ENCODE measurements around the gene ANXA1.

ANXA1 gene

DNA sequence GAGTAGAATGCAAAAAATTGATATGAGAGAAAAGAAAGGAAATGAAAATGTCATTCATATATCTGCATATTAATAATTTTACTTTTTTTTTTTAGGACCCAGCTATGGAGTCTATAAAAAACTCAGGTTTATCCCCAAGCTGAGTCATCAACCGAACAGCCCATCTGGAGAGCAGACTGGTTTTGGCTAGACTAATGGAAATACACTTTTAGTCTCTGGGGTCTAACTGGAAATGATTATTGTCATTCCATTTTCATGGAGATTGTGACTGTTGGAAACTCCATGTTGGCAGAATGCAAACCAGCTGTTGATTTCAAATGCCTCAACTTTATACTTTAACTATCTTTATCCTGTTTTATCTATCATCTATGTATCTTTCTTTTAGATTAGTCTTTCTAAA lies 28.7 kb downstream of the ANXA1 start (continued):
- TF ChIP-seq TOX (CRISPR knock-in tag; IDR thresholded peaks at IDR 0.05; ENCODE audit: borderline replicate concordance) (no peak), CSDC2 (CRISPR knock-in tag; IDR thresholded peaks at IDR 0.05) (no peak), ZNF8 (CRISPR knock-in tag; IDR thresholded peaks at IDR 0.05) (no peak), OSR1 (CRISPR knock-in tag; IDR thresholded peaks at IDR 0.05) (no peak), ZFP30 (CRISPR knock-in tag; IDR thresholded peaks at IDR 0.05) (no peak), ZNF70 (CRISPR knock-in tag; IDR thresholded peaks at IDR 0.05) (no peak), ISL1 (CRISPR knock-in tag; IDR thresholded peaks at IDR 0.05) (no peak), ZC3H10 (CRISPR knock-in tag; IDR thresholded peaks at IDR 0.05) (no peak)

DNA sequence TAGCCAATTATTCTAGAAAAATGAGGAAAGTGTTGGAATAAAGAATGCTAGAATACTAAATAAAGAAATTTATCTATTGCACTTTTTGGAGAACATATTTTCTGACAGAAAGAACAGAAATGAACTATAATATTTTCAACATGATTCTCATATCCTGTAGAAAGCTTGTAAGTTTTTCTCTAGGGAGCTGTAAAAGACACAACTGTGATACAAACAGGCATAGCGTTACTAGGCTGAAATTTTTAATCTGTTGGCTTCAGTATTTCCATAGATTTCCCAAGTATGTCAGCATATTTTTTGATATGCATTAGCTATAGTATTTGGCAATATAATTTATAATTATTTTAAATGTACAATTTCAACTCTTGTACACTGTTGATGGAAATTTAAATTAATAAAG lies 31.3 kb downstream of the ANXA1 start:
- ATAC-seq = no peak
- TF ChIP-seq ZNF70 (CRISPR knock-in tag; IDR thresholded peaks at IDR 0.05) = no peak
- TF ChIP-seq ISL1 (CRISPR knock-in tag; IDR thresholded peaks at IDR 0.05) = no peak
- TF ChIP-seq, protein P1, sequence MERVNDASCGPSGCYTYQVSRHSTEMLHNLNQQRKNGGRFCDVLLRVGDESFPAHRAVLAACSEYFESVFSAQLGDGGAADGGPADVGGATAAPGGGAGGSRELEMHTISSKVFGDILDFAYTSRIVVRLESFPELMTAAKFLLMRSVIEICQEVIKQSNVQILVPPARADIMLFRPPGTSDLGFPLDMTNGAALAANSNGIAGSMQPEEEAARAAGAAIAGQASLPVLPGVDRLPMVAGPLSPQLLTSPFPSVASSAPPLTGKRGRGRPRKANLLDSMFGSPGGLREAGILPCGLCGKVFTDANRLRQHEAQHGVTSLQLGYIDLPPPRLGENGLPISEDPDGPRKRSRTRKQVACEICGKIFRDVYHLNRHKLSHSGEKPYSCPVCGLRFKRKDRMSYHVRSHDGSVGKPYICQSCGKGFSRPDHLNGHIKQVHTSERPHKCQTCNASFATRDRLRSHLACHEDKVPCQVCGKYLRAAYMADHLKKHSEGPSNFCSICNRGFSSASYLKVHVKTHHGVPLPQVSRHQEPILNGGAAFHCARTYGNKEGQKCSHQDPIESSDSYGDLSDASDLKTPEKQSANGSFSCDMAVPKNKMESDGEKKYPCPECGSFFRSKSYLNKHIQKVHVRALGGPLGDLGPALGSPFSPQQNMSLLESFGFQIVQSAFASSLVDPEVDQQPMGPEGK (CRISPR knock-in tag; IDR thresholded peaks at IDR 0.05; ENCODE audit: borderline replicate concordance) = no peak
- TF ChIP-seq GLIS3 (CRISPR knock-in tag; IDR thresholded peaks at IDR 0.05) = no peak
- TF ChIP-seq RARB (CRISPR knock-in tag; IDR thresholded peaks at IDR 0.05) = no peak
- TF ChIP-seq, protein P2, sequence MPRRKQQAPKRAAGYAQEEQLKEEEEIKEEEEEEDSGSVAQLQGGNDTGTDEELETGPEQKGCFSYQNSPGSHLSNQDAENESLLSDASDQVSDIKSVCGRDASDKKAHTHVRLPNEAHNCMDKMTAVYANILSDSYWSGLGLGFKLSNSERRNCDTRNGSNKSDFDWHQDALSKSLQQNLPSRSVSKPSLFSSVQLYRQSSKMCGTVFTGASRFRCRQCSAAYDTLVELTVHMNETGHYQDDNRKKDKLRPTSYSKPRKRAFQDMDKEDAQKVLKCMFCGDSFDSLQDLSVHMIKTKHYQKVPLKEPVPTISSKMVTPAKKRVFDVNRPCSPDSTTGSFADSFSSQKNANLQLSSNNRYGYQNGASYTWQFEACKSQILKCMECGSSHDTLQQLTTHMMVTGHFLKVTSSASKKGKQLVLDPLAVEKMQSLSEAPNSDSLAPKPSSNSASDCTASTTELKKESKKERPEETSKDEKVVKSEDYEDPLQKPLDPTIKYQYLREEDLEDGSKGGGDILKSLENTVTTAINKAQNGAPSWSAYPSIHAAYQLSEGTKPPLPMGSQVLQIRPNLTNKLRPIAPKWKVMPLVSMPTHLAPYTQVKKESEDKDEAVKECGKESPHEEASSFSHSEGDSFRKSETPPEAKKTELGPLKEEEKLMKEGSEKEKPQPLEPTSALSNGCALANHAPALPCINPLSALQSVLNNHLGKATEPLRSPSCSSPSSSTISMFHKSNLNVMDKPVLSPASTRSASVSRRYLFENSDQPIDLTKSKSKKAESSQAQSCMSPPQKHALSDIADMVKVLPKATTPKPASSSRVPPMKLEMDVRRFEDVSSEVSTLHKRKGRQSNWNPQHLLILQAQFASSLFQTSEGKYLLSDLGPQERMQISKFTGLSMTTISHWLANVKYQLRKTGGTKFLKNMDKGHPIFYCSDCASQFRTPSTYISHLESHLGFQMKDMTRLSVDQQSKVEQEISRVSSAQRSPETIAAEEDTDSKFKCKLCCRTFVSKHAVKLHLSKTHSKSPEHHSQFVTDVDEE (CRISPR knock-in tag; IDR thresholded peaks at IDR 0.05) = no peak
- no peak for TF ChIP-seq SNAI2 (CRISPR knock-in tag; IDR thresholded peaks at IDR 0.05)
- no peak for TF ChIP-seq TCF4 (CRISPR knock-in tag; IDR thresholded peaks at IDR 0.05; ENCODE audit: borderline replicate concordance)
- no peak for TF ChIP-seq ZFP3 (CRISPR knock-in tag; IDR thresholded peaks at IDR 0.05)
- TF ChIP-seq CSDC2 (CRISPR knock-in tag; IDR thresholded peaks at IDR 0.05) = no peak
- TF ChIP-seq, protein P3, sequence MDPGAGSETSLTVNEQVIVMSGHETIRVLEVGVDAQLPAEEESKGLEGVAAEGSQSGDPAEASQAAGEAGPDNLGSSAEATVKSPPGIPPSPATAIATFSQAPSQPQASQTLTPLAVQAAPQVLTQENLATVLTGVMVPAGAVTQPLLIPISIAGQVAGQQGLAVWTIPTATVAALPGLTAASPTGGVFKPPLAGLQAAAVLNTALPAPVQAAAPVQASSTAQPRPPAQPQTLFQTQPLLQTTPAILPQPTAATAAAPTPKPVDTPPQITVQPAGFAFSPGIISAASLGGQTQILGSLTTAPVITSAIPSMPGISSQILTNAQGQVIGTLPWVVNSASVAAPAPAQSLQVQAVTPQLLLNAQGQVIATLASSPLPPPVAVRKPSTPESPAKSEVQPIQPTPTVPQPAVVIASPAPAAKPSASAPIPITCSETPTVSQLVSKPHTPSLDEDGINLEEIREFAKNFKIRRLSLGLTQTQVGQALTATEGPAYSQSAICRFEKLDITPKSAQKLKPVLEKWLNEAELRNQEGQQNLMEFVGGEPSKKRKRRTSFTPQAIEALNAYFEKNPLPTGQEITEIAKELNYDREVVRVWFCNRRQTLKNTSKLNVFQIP (CRISPR knock-in tag; IDR thresholded peaks at IDR 0.05; ENCODE audit: borderline replicate concordance, low read depth) = no peak
- no peak for TF ChIP-seq PPARA (CRISPR knock-in tag; IDR thresholded peaks at IDR 0.05; ENCODE audit: borderline replicate concordance)
- no peak for TF ChIP-seq OSR1 (CRISPR knock-in tag; IDR thresholded peaks at IDR 0.05)
- TF ChIP-seq TOX (CRISPR knock-in tag; IDR thresholded peaks at IDR 0.05; ENCODE audit: borderline replicate concordance) = no peak
- TF ChIP-seq, protein P4, sequence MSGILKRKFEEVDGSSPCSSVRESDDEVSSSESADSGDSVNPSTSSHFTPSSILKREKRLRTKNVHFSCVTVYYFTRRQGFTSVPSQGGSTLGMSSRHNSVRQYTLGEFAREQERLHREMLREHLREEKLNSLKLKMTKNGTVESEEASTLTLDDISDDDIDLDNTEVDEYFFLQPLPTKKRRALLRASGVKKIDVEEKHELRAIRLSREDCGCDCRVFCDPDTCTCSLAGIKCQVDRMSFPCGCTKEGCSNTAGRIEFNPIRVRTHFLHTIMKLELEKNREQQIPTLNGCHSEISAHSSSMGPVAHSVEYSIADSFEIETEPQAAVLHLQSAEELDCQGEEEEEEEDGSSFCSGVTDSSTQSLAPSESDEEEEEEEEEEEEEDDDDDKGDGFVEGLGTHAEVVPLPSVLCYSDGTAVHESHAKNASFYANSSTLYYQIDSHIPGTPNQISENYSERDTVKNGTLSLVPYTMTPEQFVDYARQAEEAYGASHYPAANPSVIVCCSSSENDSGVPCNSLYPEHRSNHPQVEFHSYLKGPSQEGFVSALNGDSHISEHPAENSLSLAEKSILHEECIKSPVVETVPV (CRISPR knock-in tag; IDR thresholded peaks at IDR 0.05) = no peak
- no peak for TF ChIP-seq ZNF8 (CRISPR knock-in tag; IDR thresholded peaks at IDR 0.05)

DNA sequence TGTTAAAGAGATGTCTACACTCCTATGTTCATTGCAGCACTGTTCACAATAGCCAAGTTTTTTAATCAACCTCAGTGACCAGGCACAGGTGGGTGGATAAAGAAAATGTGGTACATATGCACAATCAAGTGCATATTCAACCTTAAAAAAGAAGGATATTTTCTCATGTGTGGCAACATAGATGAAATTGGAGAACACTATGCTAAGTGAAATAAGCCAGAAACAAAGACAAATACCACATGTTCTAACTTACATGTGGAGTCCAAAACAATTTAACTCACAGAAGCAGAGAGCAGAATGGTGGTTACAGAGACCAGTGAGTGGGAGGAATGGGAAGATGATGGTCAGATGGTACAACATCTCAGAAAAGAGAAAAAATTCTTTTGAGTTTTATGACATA lies 31.8 kb downstream of the ANXA1 start:
- ATAC-seq = no peak

More for the DNA sequence above, 31.8 kb downstream of the ANXA1 start:
- TF ChIP-seq TOX (CRISPR knock-in tag; IDR thresholded peaks at IDR 0.05; ENCODE audit: borderline replicate concordance) (no peak), ZNF8 (CRISPR knock-in tag; IDR thresholded peaks at IDR 0.05) (no peak), GLIS3 (CRISPR knock-in tag; IDR thresholded peaks at IDR 0.05) (no peak), ARNTL (CRISPR knock-in tag; IDR thresholded peaks at IDR 0.05; ENCODE audit: borderline replicate concordance, low read depth) (no peak), PPARA (CRISPR knock-in tag; IDR thresholded peaks at IDR 0.05; ENCODE audit: borderline replicate concordance) (no peak), CSDC2 (CRISPR knock-in tag; IDR thresholded peaks at IDR 0.05) (no peak), BACH2 (CRISPR knock-in tag; IDR thresholded peaks at IDR 0.05; ENCODE audit: borderline replicate concordance) (no peak), RARB (CRISPR knock-in tag; IDR thresholded peaks at IDR 0.05) (no peak), ZNF565 (CRISPR knock-in tag; conservative IDR thresholded peaks at IDR 0.05; ENCODE audit: low read depth) (no peak), ISL1 (CRISPR knock-in tag; IDR thresholded peaks at IDR 0.05) (no peak), ZC3H10 (CRISPR knock-in tag; IDR thresholded peaks at IDR 0.05) (no peak), TCF4 (CRISPR knock-in tag; IDR thresholded peaks at IDR 0.05; ENCODE audit: borderline replicate concordance) (no peak), ZNF70 (CRISPR knock-in tag; IDR thresholded peaks at IDR 0.05) (no peak), ZFP30 (CRISPR knock-in tag; IDR thresholded peaks at IDR 0.05) (no peak), ZFP3 (CRISPR knock-in tag; IDR thresholded peaks at IDR 0.05) (no peak)

Data from SK-N-SH treated with all-trans-retinoic acid at 6 μM for 48 hours (cell line).